ENCODE data around the gene SFXN4.

Gene SFXN4

GRCh38 chr10:119210633-119211032 lies 45.1 kb upstream of the SFXN4 start:
- Histone ChIP-seq H3K9ac (ENCODE audit: low read depth, low read length, poor library complexity, severe bottlenecking) (peak overlapping the region; percentile 77), H3K9me3 (ENCODE audit: insufficient read depth, low read depth, low read length) (no peaks in the 10 kb centered on the region), H3K79me2 (ENCODE audit: insufficient read depth, low read length) (peaks cover 70% of the 10 kb centered on the region), H3K27me3 (ENCODE audit: insufficient read depth, low read length, poor library complexity, severe bottlenecking) (no peaks in the 10 kb centered on the region), H3K4me1 (ENCODE audit: insufficient read depth, low read length, poor library complexity, severe bottlenecking) (peaks cover 65% of the 10 kb centered on the region), H3K36me3 (ENCODE audit: insufficient read depth, low read length) (no peaks in the 10 kb centered on the region), H4K20me1 (ENCODE audit: insufficient read depth, low read length, poor library complexity, severe bottlenecking) (no peaks in the 10 kb centered on the region), H3K9me2 (replicated peaks; ENCODE audit: low read depth, low read length) (no peaks in the 10 kb centered on the region), H3K4me3 (ENCODE audit: low read length, poor library complexity, severe bottlenecking) (peak overlapping the region; percentile 83), H3K4me2 (ENCODE audit: low read depth, low read length, poor library complexity, severe bottlenecking) (peak overlapping the region; percentile 96), H3F3A (ENCODE audit: low read depth) (peaks cover 19% of the 10 kb centered on the region), H2AFZ (ENCODE audit: low read length) (no peak overlapping the region)
- TF ChIP-seq CTCF (conservative IDR thresholded peaks at IDR 0.05; ENCODE audit: low read length) (no peak), EZH2phosphoT487 (IDR thresholded peaks at IDR 0.05; ENCODE audit: borderline replicate concordance) (no peak)

GRCh38 chr10:119209736-119210355 lies 44.3 kb upstream of the SFXN4 start:
- Histone ChIP-seq H3K9ac (ENCODE audit: low read depth, low read length, poor library complexity, severe bottlenecking) (peak overlapping the region; percentile 77), H3K27me3 (ENCODE audit: insufficient read depth, low read length, poor library complexity, severe bottlenecking) (no peaks in the 10 kb centered on the region), H3K4me3 (ENCODE audit: low read length, poor library complexity, severe bottlenecking) (peak overlapping the region; percentile 83), H3K36me3 (ENCODE audit: insufficient read depth, low read length) (no peaks in the 10 kb centered on the region), H3K9me3 (ENCODE audit: insufficient read depth, low read depth, low read length) (no peaks in the 10 kb centered on the region), H3F3A (ENCODE audit: low read depth) (peaks cover 19% of the 10 kb centered on the region), H3K79me2 (ENCODE audit: insufficient read depth, low read length) (peaks cover 63% of the 10 kb centered on the region), H3K4me1 (ENCODE audit: insufficient read depth, low read length, poor library complexity, severe bottlenecking) (peaks cover 59% of the 10 kb centered on the region), H4K20me1 (ENCODE audit: insufficient read depth, low read length, poor library complexity, severe bottlenecking) (no peaks in the 10 kb centered on the region), H3K4me2 (ENCODE audit: low read depth, low read length, poor library complexity, severe bottlenecking) (peak overlapping the region; percentile 96), H3K9me2 (replicated peaks; ENCODE audit: low read depth, low read length) (no peaks in the 10 kb centered on the region), H2AFZ (ENCODE audit: low read length) (0 out of 2 replicates have a peak overlapping the region, but pooled peaks have one; percentile 47)
- TF ChIP-seq EZH2phosphoT487 (IDR thresholded peaks at IDR 0.05; ENCODE audit: borderline replicate concordance), result no peak
- TF ChIP-seq CTCF (conservative IDR thresholded peaks at IDR 0.05; ENCODE audit: low read length), result no peak

GRCh38 chr10:119209035-119209735 lies 43.7 kb upstream of the SFXN4 start:
- H3K36me3 ChIP-seq (ENCODE audit: insufficient read depth, low read length), result no peaks in the 10 kb centered on the region
- H3K79me2 ChIP-seq (ENCODE audit: insufficient read depth, low read length), result peaks cover 56% of the 10 kb centered on the region
- H3K9me3 ChIP-seq (ENCODE audit: insufficient read depth, low read depth, low read length), result no peaks in the 10 kb centered on the region
- H3F3A ChIP-seq (ENCODE audit: low read depth), result peaks cover 19% of the 10 kb centered on the region
- TF ChIP-seq EZH2phosphoT487 (IDR thresholded peaks at IDR 0.05; ENCODE audit: borderline replicate concordance), result no peak
- TF ChIP-seq CTCF (conservative IDR thresholded peaks at IDR 0.05; ENCODE audit: low read length), result peak; percentile 83
- no peaks in the 10 kb centered on the region for H3K27me3 ChIP-seq (ENCODE audit: insufficient read depth, low read length, poor library complexity, severe bottlenecking)
- peak overlapping the region; percentile 83 for H3K4me3 ChIP-seq (ENCODE audit: low read length, poor library complexity, severe bottlenecking)
- H2AFZ ChIP-seq (ENCODE audit: low read length), result peak overlapping the region; percentile 47
- H4K20me1 ChIP-seq (ENCODE audit: insufficient read depth, low read length, poor library complexity, severe bottlenecking), result no peaks in the 10 kb centered on the region
- no peaks in the 10 kb centered on the region for H3K9me2 ChIP-seq (replicated peaks; ENCODE audit: low read depth, low read length)
- H3K4me2 ChIP-seq (ENCODE audit: low read depth, low read length, poor library complexity, severe bottlenecking), result peak overlapping the region; percentile 96
- H3K9ac ChIP-seq (ENCODE audit: low read depth, low read length, poor library complexity, severe bottlenecking), result peak overlapping the region; percentile 77
- peaks cover 57% of the 10 kb centered on the region for H3K4me1 ChIP-seq (ENCODE audit: insufficient read depth, low read length, poor library complexity, severe bottlenecking)

Measured in Loucy (cell line).